Gastrocnemius medialis (tissue), 4 donors: Measurements from ENCODE around the gene GOLGA6L7.
"Not testable (repeated sequence)": the region's sequence is repeated elsewhere in the genome, so short reads cannot be mapped to it uniquely, and the experiment has no call there.

ENCODE experiments used
- POLR2A ChIP-seq, 2 donors: fragments of 450-650 bp; IDR thresholded peaks; one replicate each; pipeline ENCODE4 v1.6.1; 2017; ENCODE audit warnings: antibody characterized with exemption in 2 of 2, mild to moderate bottlenecking in 2 of 2, moderate library complexity in 2 of 2
- TF ChIP-seq, protein P1 (sequence below), 5 experiments: fragments of 450-650 bp in 3 of 5; fragments of 200-600 bp in 2 of 5; sonication (generic) in 2 of 5; IDR thresholded peaks in 4 of 5; conservative IDR thresholded peaks in 1 of 5; 1 replicate in 4 of 5; 2 replicates in 1 of 5; pipeline ENCODE4 v1.5.1; 2016 to 2019; ENCODE audit warnings: antibody characterized with exemption in 5 of 5, mild to moderate bottlenecking in 3 of 5, moderate library complexity in 3 of 5

DNA sequence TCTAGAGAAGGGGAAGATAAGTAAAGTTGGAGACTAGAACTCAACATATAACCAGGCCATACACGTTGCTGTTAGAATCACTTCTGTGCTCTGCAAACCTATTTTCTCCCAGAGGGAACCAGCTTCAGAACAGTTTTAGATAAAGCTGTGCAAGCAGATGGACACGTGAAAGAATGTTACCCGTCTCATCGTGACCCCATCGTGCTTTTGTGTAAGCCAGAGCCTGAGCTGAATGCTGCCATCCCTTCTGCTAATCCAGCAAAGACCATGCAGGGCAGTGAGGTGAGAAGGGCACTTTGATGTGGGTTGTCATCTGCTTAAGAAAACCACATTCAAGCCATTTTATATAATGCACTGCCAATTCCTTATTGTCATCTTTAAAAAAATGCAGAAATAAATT is 40.3 kb downstream of the GOLGA6L7 start:
- TF ChIP-seq, protein P1, sequence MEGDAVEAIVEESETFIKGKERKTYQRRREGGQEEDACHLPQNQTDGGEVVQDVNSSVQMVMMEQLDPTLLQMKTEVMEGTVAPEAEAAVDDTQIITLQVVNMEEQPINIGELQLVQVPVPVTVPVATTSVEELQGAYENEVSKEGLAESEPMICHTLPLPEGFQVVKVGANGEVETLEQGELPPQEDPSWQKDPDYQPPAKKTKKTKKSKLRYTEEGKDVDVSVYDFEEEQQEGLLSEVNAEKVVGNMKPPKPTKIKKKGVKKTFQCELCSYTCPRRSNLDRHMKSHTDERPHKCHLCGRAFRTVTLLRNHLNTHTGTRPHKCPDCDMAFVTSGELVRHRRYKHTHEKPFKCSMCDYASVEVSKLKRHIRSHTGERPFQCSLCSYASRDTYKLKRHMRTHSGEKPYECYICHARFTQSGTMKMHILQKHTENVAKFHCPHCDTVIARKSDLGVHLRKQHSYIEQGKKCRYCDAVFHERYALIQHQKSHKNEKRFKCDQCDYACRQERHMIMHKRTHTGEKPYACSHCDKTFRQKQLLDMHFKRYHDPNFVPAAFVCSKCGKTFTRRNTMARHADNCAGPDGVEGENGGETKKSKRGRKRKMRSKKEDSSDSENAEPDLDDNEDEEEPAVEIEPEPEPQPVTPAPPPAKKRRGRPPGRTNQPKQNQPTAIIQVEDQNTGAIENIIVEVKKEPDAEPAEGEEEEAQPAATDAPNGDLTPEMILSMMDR (IDR thresholded peaks at IDR 0.05 in 4 of 5, conservative IDR thresholded peaks at IDR 0.05 in 1 of 5), result not testable (repeated sequence)
- TF ChIP-seq POLR2A (IDR thresholded peaks at IDR 0.05), result not testable (repeated sequence)
